GM13976 (cell line): ENCODE results near the gene PLEKHM1.
A peak's percentile ranks its signal among the peaks of the same experiment; 100 is the strongest.

Experiments used
- DNase-seq: peaks from one replicate; pipeline ENCODE4 v3.0.0; 2012; ENCODE audit warnings: low spot score
- CTCF ChIP-seq: IDR thresholded peaks from 2 replicates; pipeline ENCODE4 v1.5.1; 2012; ENCODE audit warnings: borderline replicate concordance, mild to moderate bottlenecking; ENCODE audit not compliant: insufficient read depth; ENCODE audit errors: extremely low read depth, missing control alignments, control extremely low read depth
- in situ Hi-C: fragments of 300-500 bp; cut with MboI; formaldehyde crosslinking; loops from one replicate; pipeline ENCODE4 v1.12.0; 2022; ENCODE audit warnings: low sequenced_read_pairs, mixed read lengths, inconsistent platforms; ENCODE audit not compliant: unreplicated experiment

The PLEKHM1 gene

GRCh38 chr17:45395569-45396415 is 94.7 kb downstream of the PLEKHM1 start:
- TF ChIP-seq CTCF: no peak
- DNase-seq: no peak
- in situ Hi-C loops: no loop called here

GRCh38 chr17:45394913-45395568 is 95.5 kb downstream of the PLEKHM1 start:
- peak; percentile 81 for DNase-seq
- peak; percentile 34 for TF ChIP-seq CTCF
- in situ Hi-C loops: no loop called here

GRCh38 chr17:45394564-45394912 is 96.0 kb downstream of the PLEKHM1 start:
- no peak for TF ChIP-seq CTCF
- DNase-seq: no peak
- in situ Hi-C loops: no loop called here

GRCh38 chr17:45394091-45394490 is 96.4 kb downstream of the PLEKHM1 start:
- in situ Hi-C loops: no loop called here
- no peak for TF ChIP-seq CTCF
- no peak for DNase-seq

- no peak for DNase-seq
- TF ChIP-seq CTCF: no peak
- in situ Hi-C loops: no loop called here
Measured at GRCh38 chr17:45393411-45393810, 97.1 kb downstream of the PLEKHM1 start.

- in situ Hi-C loops: no loop called here
- no peak for DNase-seq
- no peak for TF ChIP-seq CTCF
Measured at GRCh38 chr17:45391918-45392317, 98.6 kb downstream of the PLEKHM1 start.
